HepG2 (cell line): ENCODE results near the gene NPHP3. TPM values are rescaled to one million over a fixed set of nuclear protein-coding genes. Genes with fewer than 3 reads are reported as not detected.

Experiments
- ATAC-seq: fragments of 200-7000 bp; cut with Tn5 transposase; 3 replicates; pipeline ENCODE4 v1.9.1; 2020; ENCODE audit warnings: mild to moderate bottlenecking, moderate library complexity
- BruUV-seq: library from RNA; stranded (reverse); fragments of 400-500 nt; replicated peaks from 2 replicates; lab custom pipeline; 2021; lab: Mats Ljungman, UMichigan
- CTCF ChIA-PET: fragments of 300-600 bp; formaldehyde crosslinking; extraction: SDS; loops from one replicate; lab custom pipeline; 2021; ENCODE audit warnings: low total read pairs, inconsistent platforms, low intra/inter-chr PET ratio; lab: Yijun Ruan, JAX
- POLR2A ChIA-PET: fragments of 350-600 bp; sonication (Branson Sonifier 250); formaldehyde crosslinking; loops from one replicate; lab custom pipeline; 2020; ENCODE audit warnings: antibody characterized with exemption, inconsistent platforms; lab: Yijun Ruan, JAX
- DNase-seq: peaks from one replicate; pipeline ENCODE4 v3.0.0-alpha.2; 2015; ENCODE audit warnings: low spot score
- FAIRE-seq: peaks from 3 replicates; lab custom pipeline; 2011; peaks lifted over from hg19 to GRCh38; lab: Jason Lieb, UNC
- H2AFZ ChIP-seq: one replicate; pipeline ENCODE4 v1.6.1; 2011; ENCODE audit warnings: low read length, inconsistent platforms
- H3K27ac ChIP-seq: fragments of 300-600 bp; 3 replicates; pipeline ENCODE4 v1.8.0; 2011; ENCODE audit warnings: mixed run types, mild to moderate bottlenecking, mixed read lengths, low read length, inconsistent platforms; ENCODE audit not compliant: insufficient read depth; ENCODE audit errors: extremely low read length
- H3K27me3 ChIP-seq, 2 experiments: fragments of 200-600 bp in 1 of 2; 2 replicates in 1 of 2; 3 replicates in 1 of 2; pipeline versions ENCODE4 v1.6.0 to v1.8.0; 2011; ENCODE audit warnings: low read length in 2 of 2, mild to moderate bottlenecking in 2 of 2, moderate library complexity in 2 of 2, inconsistent platforms in 1 of 2; ENCODE audit not compliant: insufficient read depth in 2 of 2, control insufficient read depth in 1 of 2
- H3K36me3 ChIP-seq, 2 experiments: fragments of 200-600 bp in 1 of 2; replicated peaks in 1 of 2; 2 replicates in 1 of 2; 3 replicates in 1 of 2; pipeline versions ENCODE4 v1.5.1 to v1.8.0; 2011; ENCODE audit warnings: low read length in 2 of 2, inconsistent platforms in 1 of 2; ENCODE audit not compliant: insufficient read depth in 2 of 2, control insufficient read depth in 1 of 2
- H3K4me1 ChIP-seq: 2 replicates; pipeline ENCODE4 v1.5.1; 2012; ENCODE audit warnings: low read length, inconsistent platforms; ENCODE audit not compliant: insufficient read depth
- H3K4me2 ChIP-seq: 2 replicates; pipeline ENCODE4 v1.6.0; 2011; ENCODE audit warnings: low read depth, low read length, inconsistent platforms
- H3K4me3 ChIP-seq, 3 experiments: fragments of 200-600 bp in 1 of 3; sonication (generic), shearing (Covaris generic) in 1 of 3; replicated peaks in 1 of 3; 2 replicates each; pipeline ENCODE4 v1.5.1; 2011 to 2016; ENCODE audit warnings: low read length in 3 of 3, inconsistent platforms in 2 of 3, low read depth in 2 of 3, mild to moderate bottlenecking in 2 of 3, control low read depth in 1 of 3, mixed read lengths in 1 of 3; ENCODE audit not compliant: insufficient read depth in 1 of 3
- H3K79me2 ChIP-seq: one replicate; pipeline ENCODE4 v1.6.1; 2011; ENCODE audit warnings: low read length, inconsistent platforms; ENCODE audit not compliant: insufficient read depth
- H3K9ac ChIP-seq: 2 replicates; pipeline ENCODE4 v1.6.0; 2011; ENCODE audit warnings: mild to moderate bottlenecking, low read depth, low read length, inconsistent platforms; ENCODE audit not compliant: insufficient read depth
- H3K9me3 ChIP-seq: 2 replicates; pipeline ENCODE4 v1.5.1; 2012; ENCODE audit warnings: mild to moderate bottlenecking, low read length
- H4K20me1 ChIP-seq: 2 replicates; pipeline ENCODE4 v1.6.0; 2011; ENCODE audit warnings: inconsistent platforms, mild to moderate bottlenecking, low read length, moderate library complexity; ENCODE audit not compliant: insufficient read depth
- EP300 ChIP-seq, 3 experiments: sonication (generic) in 1 of 3; formaldehyde crosslinking in 1 of 3; IDR thresholded peaks; 2 replicates each; pipeline versions ENCODE4 v1.5.1 to v1.6.1; 2011 to 2020; ENCODE audit warnings: low read depth in 2 of 3, low read length in 2 of 3, borderline replicate concordance in 1 of 3, improper control_type of control experiment in 1 of 3, mild to moderate bottlenecking in 1 of 3, missing genetic modification reagents in 1 of 3, moderate library complexity in 1 of 3
- ERF ChIP-seq: IDR thresholded peaks from 2 replicates; pipeline ENCODE4 v1.6.1; 2018; ENCODE audit warnings: missing biosample characterization, missing genetic modification reagents
- FOXK1 ChIP-seq: sonication (generic); formaldehyde crosslinking; IDR thresholded peaks from 2 replicates; pipeline ENCODE4 v1.4.0; 2020; ENCODE audit warnings: low read depth, missing genetic modification reagents, borderline replicate concordance
- KLF6 ChIP-seq: IDR thresholded peaks from 2 replicates; pipeline ENCODE4 v1.8.0; 2016; ENCODE audit warnings: missing biosample characterization, missing genetic modification reagents
- MTF1 ChIP-seq: sonication (generic); formaldehyde crosslinking; IDR thresholded peaks from 2 replicates; pipeline ENCODE4 v1.5.0; 2020; ENCODE audit warnings: missing genetic modification reagents
- NCOR1 ChIP-seq: fragments of 200-600 bp; sonication (generic); IDR thresholded peaks from 2 replicates; pipeline ENCODE4 v1.7.0; 2017; ENCODE audit warnings: antibody characterized with exemption, low read length, borderline replicate concordance
- RORA ChIP-seq: sonication (generic); formaldehyde crosslinking; IDR thresholded peaks from 2 replicates; pipeline ENCODE4 v1.5.0; 2020; ENCODE audit warnings: mild to moderate bottlenecking, missing genetic modification reagents, moderate library complexity
- SRSF1 ChIP-seq: fragments of 200-400 bp; formaldehyde crosslinking; optimal IDR thresholded peaks from 2 replicates; pipeline ENCODE3; 2017; ENCODE audit warnings: mild to moderate bottlenecking, low read depth, low read length, moderate library complexity
- TEAD3 ChIP-seq: optimal IDR thresholded peaks from 2 replicates; pipeline ENCODE3; 2016; ENCODE audit warnings: borderline replicate concordance
- ZMYM3 ChIP-seq: sonication (generic); formaldehyde crosslinking; IDR thresholded peaks from 2 replicates; pipeline ENCODE4 v1.5.1; 2020; ENCODE audit warnings: mild to moderate bottlenecking, missing genetic modification reagents
- ZNF367 ChIP-seq: sonication (generic); formaldehyde crosslinking; IDR thresholded peaks from 2 replicates; pipeline ENCODE4 v1.4.0; 2020; ENCODE audit warnings: missing genetic modification reagents, borderline replicate concordance
- ZNF569 ChIP-seq: sonication (generic); formaldehyde crosslinking; IDR thresholded peaks from 2 replicates; pipeline ENCODE4 v1.5.0; 2020; ENCODE audit warnings: mild to moderate bottlenecking, missing genetic modification reagents, moderate library complexity, borderline replicate concordance
- ZNF672 ChIP-seq: sonication (generic); formaldehyde crosslinking; IDR thresholded peaks from 2 replicates; pipeline ENCODE4 v1.8.1; 2022; ENCODE audit warnings: missing genetic modification reagents
- WGBS: methylation state at CpG from one replicate; pipeline ENCODE4 v1.1.6; 2017; ENCODE audit warnings: low lambda C conversion rate; 5-methylcytosine and 5-hydroxymethylcytosine counted together
- in situ Hi-C: cut with HindIII; loops from 2 replicates; pipeline ENCODE4 v1.10.0; 2017; ENCODE audit warnings: low pct_unique_long_range_greater_than_20kb; ENCODE audit not compliant: extremely low pct_ligation_motif_present
- intact Hi-C: fragments of 100-400 bp; cut with micrococcal nuclease; formaldehyde crosslinking; loops from one replicate; pipeline ENCODE4 v1.10.0; 2022; ENCODE audit not compliant: unreplicated experiment
- polyA plus RNA-seq, 8 experiments: library from polyadenylated mRNA; depleted of rRNA in 3 of 8; stranded (reverse) in 7 of 8; unstranded in 1 of 8; fragments of >200 nt; fragmentation: Illumina TruSeq in 4 of 8; extraction: Trizol in 4 of 8; gene quantifications; 2 replicates each; pipeline versions ENCODE4 v1.2.1 to v1.2.3, GENCODE V29; 2011 to 2016; ENCODE audit warnings: low read depth in 4 of 8, missing spikeins in 1 of 8, mixed read lengths in 1 of 8; ENCODE audit not compliant: insufficient read depth in 1 of 8
- total RNA-seq, 5 experiments: library from RNA; depleted of rRNA; stranded (reverse); fragments of >200 nt; fragmentation: Illumina TruSeq; extraction: Trizol; gene quantifications; 2 replicates each; pipeline ENCODE4 v1.2.3, GENCODE V29; 2016; ENCODE audit warnings: low read depth in 1 of 5
- TF ChIP-seq, protein P1 (sequence below): sonication (generic); formaldehyde crosslinking; IDR thresholded peaks from 2 replicates; pipeline ENCODE4 v1.5.0; 2020; ENCODE audit warnings: missing genetic modification reagents

The NPHP3 gene
- total and polyA plus RNA-seq, 2 of the 13 experiments (the other 11 are each of a cell fraction or from before 2014, with no cell fraction given) = 11.0 to 20.2 TPM

DNA sequence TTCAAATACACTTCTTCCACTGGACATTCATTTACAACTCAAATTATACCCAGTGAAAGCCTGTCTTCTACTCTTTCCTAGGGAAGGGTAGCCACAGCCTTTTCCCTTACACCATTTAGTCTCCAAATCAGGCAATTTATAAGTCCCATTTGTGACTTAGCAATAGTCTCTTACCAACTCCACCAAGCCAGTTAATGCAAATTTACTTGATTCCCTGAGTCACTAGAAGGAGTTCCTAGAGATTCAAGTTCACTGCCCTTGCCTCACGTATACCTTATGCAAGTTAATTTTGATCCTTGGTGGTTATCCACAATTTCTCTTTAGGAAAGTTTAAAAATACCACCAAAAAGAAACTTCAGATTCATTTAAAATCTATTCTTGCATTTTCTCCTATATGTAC lies 16.1 kb upstream of the NPHP3 start:
- Histone ChIP-seq H4K20me1 (no peaks in the 10 kb centered on the region), H3K4me2 (no peak overlapping the region), H3K27ac (no peak overlapping the region), H3K27me3 (no peaks in the 10 kb centered on the region), H3K4me1 (no peaks in the 10 kb centered on the region), H3K4me3 (no peak overlapping the region), H3K36me3 (no peaks in the 10 kb centered on the region), H3K9ac (no peak overlapping the region), H2AFZ (no peak overlapping the region), H3K79me2 (no peaks in the 10 kb centered on the region), H3K9me3 (no peaks in the 10 kb centered on the region)
- intact Hi-C loops (no loop called here), in situ Hi-C loops (no loop called here)
- 4% methylated on average over 1 of the region's 1 CpG for WGBS
- ATAC-seq (no peak), DNase-seq (no peak), FAIRE-seq (no peak)
- TF ChIP-seq EP300 (IDR thresholded peaks at IDR 0.05; ENCODE audit: low read depth in 2 of 2, low read length in 2 of 2) (no peak), EP300 (CRISPR knock-in tag; IDR thresholded peaks at IDR 0.05; ENCODE audit: borderline replicate concordance) (no peak), ZNF569 (CRISPR knock-in tag) (no peak), ZMYM3 (CRISPR knock-in tag) (no peak), MTF1 (CRISPR knock-in tag) (no peak), SRSF1 (no peak), ZNF672 (CRISPR knock-in tag) (no peak), ERF (CRISPR knock-in tag) (no peak), FOXK1 (CRISPR knock-in tag) (no peak), TEAD3 (no peak), KLF6 (no peak), NCOR1 (no peak), ZNF367 (CRISPR knock-in tag) (no peak), RORA (CRISPR knock-in tag) (no peak)
- TF ChIP-seq, protein P1, sequence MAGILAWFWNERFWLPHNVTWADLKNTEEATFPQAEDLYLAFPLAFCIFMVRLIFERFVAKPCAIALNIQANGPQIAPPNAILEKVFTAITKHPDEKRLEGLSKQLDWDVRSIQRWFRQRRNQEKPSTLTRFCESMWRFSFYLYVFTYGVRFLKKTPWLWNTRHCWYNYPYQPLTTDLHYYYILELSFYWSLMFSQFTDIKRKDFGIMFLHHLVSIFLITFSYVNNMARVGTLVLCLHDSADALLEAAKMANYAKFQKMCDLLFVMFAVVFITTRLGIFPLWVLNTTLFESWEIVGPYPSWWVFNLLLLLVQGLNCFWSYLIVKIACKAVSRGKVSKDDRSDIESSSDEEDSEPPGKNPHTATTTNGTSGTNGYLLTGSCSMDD (CRISPR knock-in tag) = no peak
- POLR2A ChIA-PET = no interaction called here
- CTCF ChIA-PET = no interaction called here
- BruUV-seq = no TSS peak
